Lung (tissue), 12 donors: Measurements from ENCODE around the gene NINL. TPM values are rescaled to one million over a fixed set of nuclear protein-coding genes. Genes with fewer than 3 reads are reported as not detected.

Source experiments
- ATAC-seq: fragments of 200-7000 bp; cut with Tn5 transposase; one replicate; pipeline ENCODE4 v1.9.1; 2020; ENCODE audit warnings: moderate number of reproducible peaks; ENCODE audit not compliant: insufficient read depth, low FRiP score
- DNase-seq, 3 donors: peaks; one replicate each; pipeline ENCODE4 v3.0.0-alpha.2; 2013 to 2017
- H3K27ac ChIP-seq, 2 donors: one replicate each; pipeline ENCODE4 v1.5.1; 2013; ENCODE audit warnings: mild to moderate bottlenecking in 2 of 2, moderate library complexity in 2 of 2, control low read depth in 1 of 2, inconsistent platforms in 1 of 2, low read depth in 1 of 2, low read length in 1 of 2
- H3K27me3 ChIP-seq, 3 donors: one replicate each; pipeline ENCODE4 v1.5.1; 2013; ENCODE audit warnings: low read length in 2 of 3; ENCODE audit not compliant: control insufficient read depth in 3 of 3, insufficient read depth in 3 of 3
- H3K36me3 ChIP-seq, 4 donors: one replicate each; pipeline ENCODE4 v1.5.1; 2013; ENCODE audit warnings: low read length in 4 of 4, mild to moderate bottlenecking in 1 of 4, moderate library complexity in 1 of 4; ENCODE audit not compliant: control insufficient read depth in 4 of 4, insufficient read depth in 4 of 4
- H3K4me1 ChIP-seq, 5 donors: one replicate each; pipeline ENCODE4 v1.5.1; 2013; ENCODE audit warnings: low read length in 5 of 5, mild to moderate bottlenecking in 2 of 5, moderate library complexity in 1 of 5; ENCODE audit not compliant: control insufficient read depth in 5 of 5, insufficient read depth in 5 of 5
- H3K4me3 ChIP-seq: one replicate; pipeline ENCODE4 v1.5.1; 2013; ENCODE audit warnings: mild to moderate bottlenecking, control low read depth, moderate library complexity
- H3K9ac ChIP-seq, 2 donors: one replicate each; pipeline ENCODE4 v1.5.1; 2013; ENCODE audit warnings: low read length in 2 of 2, control low read depth in 1 of 2; ENCODE audit not compliant: insufficient read depth in 1 of 2
- H3K9me3 ChIP-seq, 4 donors: one replicate each; pipeline ENCODE4 v1.5.1; 2013; ENCODE audit warnings: low read length in 3 of 4, mild to moderate bottlenecking in 1 of 4, moderate library complexity in 1 of 4; ENCODE audit not compliant: control insufficient read depth in 4 of 4, insufficient read depth in 3 of 4
- WGBS, 2 donors: extraction: QIAGEN DNeasy Blood & Tissue Kit; methylation state at CpG; one replicate each; pipeline ENCODE4 v1.1.7; 2013; 5-methylcytosine and 5-hydroxymethylcytosine counted together
- polyA plus RNA-seq, 2 donors: library from polyadenylated mRNA; stranded (reverse); fragments of 200-250 nt; gene quantifications; one replicate each; pipeline ENCODE4 v1.2.1, GENCODE V29; 2013
- total RNA-seq, 2 donors: library from RNA; depleted of rRNA in 1 of 2; stranded (reverse); fragments of >200 nt in 1 of 2; gene quantifications; one replicate each; pipeline ENCODE4 v1.2.1, GENCODE V29; 2014 to 2021
- TF ChIP-seq, protein P1 (sequence below): IDR thresholded peaks from 2 replicates; pipeline ENCODE4 v1.5.1; 2012; ENCODE audit warnings: mild to moderate bottlenecking; ENCODE audit errors: control extremely low read depth, extremely low read depth
- donor health status: control.
- donor health status: control.
- donor health status: Bipolar disorder and iron deficiency.
- donor health status: healthy.
- donor health status: DM: yes; HTN: yes; CAD: no.

NINL gene
- total and polyA plus RNA-seq, 4 donors: 4.5 to 25.9 (median 12.0) TPM

DNA sequence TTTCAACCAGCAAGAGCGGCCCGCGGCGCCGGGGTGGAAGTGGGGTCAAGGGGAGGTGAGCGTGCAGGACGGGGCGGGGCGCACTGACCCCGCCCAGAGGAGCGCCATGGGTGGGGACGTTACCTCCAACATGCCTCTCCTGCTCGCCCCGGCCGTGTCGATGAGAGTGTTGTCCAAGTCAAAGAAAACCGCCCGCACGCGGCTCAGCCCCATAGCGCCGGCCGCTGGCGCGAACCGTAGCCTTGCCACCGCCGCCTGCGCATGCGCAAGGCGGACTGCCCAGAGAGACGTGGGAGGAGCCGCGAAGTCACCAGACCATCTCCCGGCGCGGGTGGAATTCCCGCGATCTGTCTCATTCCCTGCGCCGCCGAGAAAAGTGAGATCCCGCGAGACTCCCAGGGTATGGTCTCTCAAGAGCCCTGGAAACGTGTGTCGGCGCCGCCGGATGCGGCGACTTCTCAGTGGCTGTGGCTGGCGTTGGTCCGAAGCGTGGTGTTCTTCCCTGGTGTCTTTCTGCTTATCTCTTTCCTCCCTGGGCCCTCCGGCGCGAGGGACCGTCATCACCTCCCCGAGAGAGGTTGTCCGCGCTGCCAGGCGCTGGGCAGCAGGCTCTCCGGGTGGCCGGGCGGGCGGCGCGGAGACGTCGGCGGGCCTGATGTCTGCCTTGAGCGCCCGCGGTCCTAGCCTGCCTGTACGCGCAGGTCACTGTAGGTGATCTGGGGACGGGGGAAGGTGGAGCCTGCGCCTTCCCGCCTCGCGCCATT lies 38.6 kb upstream of the NINL start, which contains the start of gene NANP:
NANP (minus strand) TSS at position 279 of the 764 bp plus-strand sequence; CDS start at position 213, 66 bp downstream.
- WGBS, 2 donors: 0 to 1% methylated on average over 72 to 81 of the region's 81 CpGs
- peak; percentile 98 to 99 (median 99) for DNase-seq

DNA sequence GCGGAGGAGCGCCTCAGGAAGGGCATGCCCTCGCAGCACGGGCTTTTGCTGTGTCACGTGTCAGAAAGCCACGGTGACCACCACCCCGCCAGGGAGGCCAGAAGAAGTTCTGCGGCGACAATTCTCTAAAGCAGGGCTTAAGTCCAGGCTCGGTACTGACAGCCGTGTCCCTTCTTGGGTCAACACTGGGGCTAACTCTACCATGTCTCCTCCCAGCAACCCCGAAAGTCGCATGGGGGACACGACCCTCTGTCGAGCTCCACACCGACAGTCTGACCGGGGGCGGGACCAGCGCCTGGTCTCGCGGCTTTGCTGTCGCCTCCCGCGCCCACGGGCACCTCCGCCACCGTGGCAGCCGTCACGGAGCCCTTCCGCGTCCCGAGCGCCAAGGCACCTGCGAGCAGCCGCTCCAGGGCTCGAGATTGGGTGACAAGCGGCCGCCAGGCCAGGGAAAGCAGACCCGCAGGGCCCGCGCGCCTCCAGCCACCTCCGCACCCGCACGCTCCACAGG lies 37.9 kb upstream of the NINL start:
- H3K9me3 ChIP-seq: no peaks in the 10 kb centered on the region
- DNase-seq (peak in 2 of 3 donors; percentile 51 to 53), ATAC-seq (peak; percentile 5)
- H3K9ac ChIP-seq: peak overlapping the region; percentile 71 to 93
- WGBS, 2 donors: 0 to 1% methylated on average over 41 to 45 of the region's 45 CpGs
- H3K36me3 ChIP-seq: peaks cover 0 to 3% (median 0%) of the 10 kb centered on the region in 4 donors
- no peaks in the 10 kb centered on the region for H3K27me3 ChIP-seq
- peaks cover 0 to 9% (median 6%) of the 10 kb centered on the region in 5 donors for H3K4me1 ChIP-seq
- H3K4me3 ChIP-seq: peak overlapping the region; percentile 89
- TF ChIP-seq, protein P1, sequence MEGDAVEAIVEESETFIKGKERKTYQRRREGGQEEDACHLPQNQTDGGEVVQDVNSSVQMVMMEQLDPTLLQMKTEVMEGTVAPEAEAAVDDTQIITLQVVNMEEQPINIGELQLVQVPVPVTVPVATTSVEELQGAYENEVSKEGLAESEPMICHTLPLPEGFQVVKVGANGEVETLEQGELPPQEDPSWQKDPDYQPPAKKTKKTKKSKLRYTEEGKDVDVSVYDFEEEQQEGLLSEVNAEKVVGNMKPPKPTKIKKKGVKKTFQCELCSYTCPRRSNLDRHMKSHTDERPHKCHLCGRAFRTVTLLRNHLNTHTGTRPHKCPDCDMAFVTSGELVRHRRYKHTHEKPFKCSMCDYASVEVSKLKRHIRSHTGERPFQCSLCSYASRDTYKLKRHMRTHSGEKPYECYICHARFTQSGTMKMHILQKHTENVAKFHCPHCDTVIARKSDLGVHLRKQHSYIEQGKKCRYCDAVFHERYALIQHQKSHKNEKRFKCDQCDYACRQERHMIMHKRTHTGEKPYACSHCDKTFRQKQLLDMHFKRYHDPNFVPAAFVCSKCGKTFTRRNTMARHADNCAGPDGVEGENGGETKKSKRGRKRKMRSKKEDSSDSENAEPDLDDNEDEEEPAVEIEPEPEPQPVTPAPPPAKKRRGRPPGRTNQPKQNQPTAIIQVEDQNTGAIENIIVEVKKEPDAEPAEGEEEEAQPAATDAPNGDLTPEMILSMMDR: no peak
- peak overlapping the region; percentile 92 for H3K27ac ChIP-seq

More for the DNA sequence above, 38.6 kb upstream of the NINL start, which contains the start of gene NANP:
- peaks cover 0 to 9% (median 5%) of the 10 kb centered on the region in 5 donors for H3K4me1 ChIP-seq
- ATAC-seq: peak; percentile 91
- no peaks in the 10 kb centered on the region for H3K27me3 ChIP-seq
- H3K36me3 ChIP-seq: peaks cover 0 to 3% (median 0%) of the 10 kb centered on the region in 4 donors
- H3K27ac ChIP-seq: peak within 1 kb of the TSS; percentile 92
- H3K4me3 ChIP-seq: peak within 1 kb of the TSS; percentile 89
- peak within 1 kb of the TSS; percentile 87 to 93 for H3K9ac ChIP-seq
- H3K9me3 ChIP-seq: no peaks in the 10 kb centered on the region
- TF ChIP-seq, protein P1: no peak

DNA sequence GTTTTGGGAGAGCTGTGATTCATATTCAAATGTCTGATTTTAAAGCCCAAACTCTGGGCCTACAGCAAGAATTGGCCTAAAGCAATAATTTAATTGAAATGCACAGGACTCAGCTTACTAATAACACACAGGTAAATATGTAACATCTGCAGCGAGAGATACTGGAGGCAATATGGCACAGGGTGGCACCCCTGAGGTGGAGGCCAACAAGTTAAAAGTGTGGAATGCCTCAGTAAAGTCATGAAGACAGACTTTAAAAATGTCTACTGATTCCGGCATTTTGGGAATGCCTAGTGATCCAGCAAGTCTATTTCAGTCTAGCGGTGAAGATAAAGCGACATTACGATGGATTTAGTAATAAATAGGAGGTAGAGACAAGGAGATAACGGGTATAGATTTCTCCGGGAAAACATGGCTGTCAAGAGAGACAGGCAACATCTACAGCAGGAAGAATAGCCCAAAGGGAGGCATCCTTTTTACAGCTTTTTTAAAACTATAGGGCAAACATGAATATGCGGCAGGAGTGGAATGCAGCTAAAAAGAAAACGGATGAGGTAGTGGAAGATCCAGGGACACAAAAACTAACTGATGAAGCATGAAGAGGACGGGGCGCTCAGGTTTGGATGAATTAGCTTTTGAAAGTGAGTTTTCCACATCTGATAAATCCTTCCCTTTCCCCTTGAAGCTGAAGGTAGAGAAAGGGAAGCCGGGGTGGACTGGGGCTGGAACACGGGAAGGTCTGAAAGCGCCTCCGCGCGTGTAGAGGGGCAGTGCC lies 37.3 kb upstream of the NINL start:
- H3K9ac ChIP-seq: peak overlapping the region in 1 of 2 donors; percentile 71
- peaks cover 0 to 3% (median 0%) of the 10 kb centered on the region in 4 donors for H3K36me3 ChIP-seq
- 39 to 47% methylated on average over 17 of the region's 17 CpGs for WGBS, 2 donors
- TF ChIP-seq, protein P1: no peak
- peaks cover 0 to 9% (median 6%) of the 10 kb centered on the region in 5 donors for H3K4me1 ChIP-seq
- H3K27ac ChIP-seq: peak overlapping the region; percentile 92
- ATAC-seq: no peak
- H3K4me3 ChIP-seq: peak overlapping the region; percentile 89
- no peaks in the 10 kb centered on the region for H3K27me3 ChIP-seq
- DNase-seq: peak in 1 of 3 donors; percentile 40
- no peaks in the 10 kb centered on the region for H3K9me3 ChIP-seq
